GM15510 (cell line): Measurements from ENCODE around the gene PNPLA2.

Experiments used
- POLR2A ChIP-seq: IDR thresholded peaks from 3 replicates; pipeline ENCODE4 v1.6.1; 2011; ENCODE audit warnings: borderline replicate concordance; ENCODE audit not compliant: insufficient read length; ENCODE audit errors: extremely low read depth

Gene PNPLA2

GRCh38 chr11:834371-835316, 15.9 kb downstream of the PNPLA2 start:
- no peak for TF ChIP-seq POLR2A

- no peak for TF ChIP-seq POLR2A
Observed at GRCh38 chr11:836274-836673, 17.6 kb downstream of the PNPLA2 start.

GRCh38 chr11:836700-837099, 18.0 kb downstream of the PNPLA2 start:
- no peak for TF ChIP-seq POLR2A

GRCh38 chr11:837189-837989, 18.7 kb downstream of the PNPLA2 start:
- no peak for TF ChIP-seq POLR2A

GRCh38 chr11:837990-838307, 19.2 kb downstream of the PNPLA2 start:
- no peak for TF ChIP-seq POLR2A

- TF ChIP-seq POLR2A = no peak
Observed at GRCh38 chr11:838441-839279, 19.9 kb downstream of the PNPLA2 start.

- TF ChIP-seq POLR2A = peak; percentile 17
Observed at GRCh38 chr11:839280-839623, 20.5 kb downstream of the PNPLA2 start.

GRCh38 chr11:839875-840617, 21.3 kb downstream of the PNPLA2 start:
- no peak for TF ChIP-seq POLR2A

- no peak for TF ChIP-seq POLR2A
Observed at GRCh38 chr11:841981-842369, 23.3 kb downstream of the PNPLA2 start.

- TF ChIP-seq POLR2A = peak; percentile 99
Observed at GRCh38 chr11:842370-843002, 23.8 kb downstream of the PNPLA2 start, which contains the start of the genes POLR2L and TSPAN4. POLR2L (minus strand) TSS chr11:842529; CDS start chr11:842508, 21 bp downstream. TSPAN4 (plus strand) TSS chr11:842852; CDS start chr11:850305, 7,453 bp downstream.

- no peak for TF ChIP-seq POLR2A
Observed at GRCh38 chr11:843086-843734, 24.5 kb downstream of the PNPLA2 start.

- no peak for TF ChIP-seq POLR2A
Observed at GRCh38 chr11:843818-844692, 25.3 kb downstream of the PNPLA2 start.
